MM.1S (cell line): ENCODE data around the gene ANKRD52.

ENCODE experiments used
- CTCF ChIP-seq: fragments of 300-600 bp; sonication (generic); IDR thresholded peaks from 2 replicates; pipeline ENCODE4 v1.5.1; 2016; ENCODE audit warnings: antibody characterized with exemption, low read length, mixed read lengths
- EZH2 ChIP-seq: fragments of 300-600 bp; sonication (generic); optimal IDR thresholded peaks from 2 replicates; pipeline ENCODE3; 2017; ENCODE audit warnings: low read depth, mild to moderate bottlenecking, antibody characterized with exemption, low read length, mixed read lengths

GRCh38 chr12:56243731-56244181 lies 14.4 kb downstream of the ANKRD52 start:
- TF ChIP-seq CTCF = no peak
- no peak for TF ChIP-seq EZH2
